GM21390 (cell line): Measurements from ENCODE around the gene DNAJC18.
A peak's percentile ranks its signal among the peaks of the same experiment; 100 is the strongest.
"Not testable (repeated sequence)": the region's sequence is repeated elsewhere in the genome, so short reads cannot be mapped to it uniquely, and the experiment has no call there.

Experiments used
- ATAC-seq: cut with Tn5 transposase; IDR thresholded peaks from one replicate; pipeline ENCODE4 v1.9.1; 2021; ENCODE audit not compliant: unreplicated experiment

The DNAJC18 gene

DNA sequence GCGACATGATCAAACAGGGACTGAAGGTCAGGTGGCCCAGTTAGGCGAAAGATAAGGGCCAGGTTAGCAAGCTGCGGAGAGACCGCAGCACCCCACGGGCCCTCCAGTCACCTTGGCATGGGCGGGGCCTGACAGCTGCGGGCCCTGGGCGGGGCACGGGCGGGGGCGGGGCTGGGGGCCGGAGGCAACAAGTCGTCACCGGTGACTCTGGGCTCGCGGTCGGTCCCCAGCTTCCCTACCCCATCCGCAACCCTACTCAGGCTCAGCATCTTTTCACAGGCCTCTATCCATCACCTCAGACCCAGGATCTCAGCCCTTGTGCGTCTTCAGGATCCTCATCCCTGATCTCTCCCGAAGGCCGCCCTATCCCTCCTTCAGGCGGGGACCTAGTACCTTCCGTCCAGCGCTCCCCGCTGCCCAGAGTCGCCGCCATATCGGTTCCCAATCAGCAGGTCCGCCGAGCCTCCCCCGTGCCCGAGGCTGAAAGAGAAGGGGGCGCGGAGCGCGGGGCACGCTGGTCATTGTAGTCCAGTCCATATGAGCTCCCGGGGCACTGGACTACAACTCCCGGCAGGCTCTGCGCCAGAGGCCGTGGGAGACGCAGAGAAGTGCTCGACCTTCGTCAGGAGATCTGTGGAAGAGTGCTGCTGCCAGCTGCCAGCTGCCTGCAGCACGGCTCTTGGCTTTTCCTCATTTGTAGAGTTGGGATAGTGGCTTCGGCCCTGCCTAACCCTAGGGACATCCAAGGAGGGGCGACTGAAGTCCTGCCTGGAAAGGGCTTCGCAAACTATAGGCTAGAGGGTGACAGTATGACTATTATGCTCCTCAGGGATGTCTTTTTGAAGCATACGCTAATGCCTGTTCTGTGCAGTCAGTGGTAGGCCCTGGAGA lies at the start of gene DNAJC18:
TSS of gene DNAJC18 (minus strand) at position 513 of the 891 bp plus-strand sequence. CDS start at position 433, 80 bp downstream.
- peak; percentile 96 for ATAC-seq

DNA sequence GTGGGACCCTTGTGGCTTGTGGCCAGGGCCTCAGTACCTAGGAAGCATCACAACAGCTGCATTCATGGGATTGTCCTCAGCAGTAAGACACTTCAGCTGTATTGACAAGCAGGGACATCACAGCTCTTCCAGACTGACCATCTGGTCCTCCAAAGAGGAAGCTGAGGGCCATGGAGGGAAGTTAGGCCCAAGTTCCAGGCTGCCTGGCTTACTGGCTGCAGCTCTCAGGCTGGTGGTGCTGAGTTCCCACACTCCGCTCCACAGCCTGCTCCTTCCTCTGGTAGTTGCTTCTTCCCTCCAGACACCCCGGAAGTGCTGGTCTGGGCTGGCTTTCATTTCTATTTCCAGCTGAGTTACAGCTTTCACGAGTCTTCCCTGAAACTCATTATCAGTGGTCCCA lies 48.9 kb upstream of the DNAJC18 start:
- no peak for ATAC-seq

DNA sequence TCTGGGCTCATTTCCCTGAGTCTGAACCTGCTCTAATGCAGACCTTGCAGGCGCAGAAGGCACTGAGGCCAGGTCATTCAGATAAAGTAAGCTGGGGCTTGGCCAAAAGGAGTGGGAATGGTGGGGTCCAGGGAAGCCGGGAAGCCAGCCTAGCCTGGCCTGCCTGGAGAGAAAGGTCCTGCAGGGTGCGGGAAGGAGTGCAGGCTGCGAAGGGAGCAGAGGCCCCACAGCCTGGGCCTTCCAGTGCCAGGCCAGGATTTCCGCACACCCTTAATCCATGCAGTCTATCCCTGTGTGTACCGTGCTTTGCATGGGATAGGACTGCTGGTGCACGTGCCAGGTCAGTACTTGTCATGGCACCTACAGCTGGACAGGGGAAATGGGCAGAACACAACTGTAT lies 46.9 kb upstream of the DNAJC18 start:
- no peak for ATAC-seq

DNA sequence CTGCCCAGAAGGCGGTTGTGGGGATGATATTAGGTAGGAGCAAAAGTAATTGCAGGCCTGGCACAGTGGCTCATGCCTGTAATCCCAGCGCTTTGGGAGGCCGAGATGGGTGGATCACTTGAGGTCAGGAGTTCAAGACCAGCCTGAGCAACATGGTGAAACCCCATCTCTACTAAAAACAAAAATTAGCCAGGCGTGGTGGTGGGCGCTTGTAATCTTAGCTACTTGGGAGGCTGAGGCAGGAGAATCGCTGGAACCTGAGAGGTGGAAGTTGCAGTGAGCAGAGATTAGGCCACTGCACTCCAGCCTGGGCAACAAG lies 43.5 kb upstream of the DNAJC18 start:
- not testable (repeated sequence) for ATAC-seq

DNA sequence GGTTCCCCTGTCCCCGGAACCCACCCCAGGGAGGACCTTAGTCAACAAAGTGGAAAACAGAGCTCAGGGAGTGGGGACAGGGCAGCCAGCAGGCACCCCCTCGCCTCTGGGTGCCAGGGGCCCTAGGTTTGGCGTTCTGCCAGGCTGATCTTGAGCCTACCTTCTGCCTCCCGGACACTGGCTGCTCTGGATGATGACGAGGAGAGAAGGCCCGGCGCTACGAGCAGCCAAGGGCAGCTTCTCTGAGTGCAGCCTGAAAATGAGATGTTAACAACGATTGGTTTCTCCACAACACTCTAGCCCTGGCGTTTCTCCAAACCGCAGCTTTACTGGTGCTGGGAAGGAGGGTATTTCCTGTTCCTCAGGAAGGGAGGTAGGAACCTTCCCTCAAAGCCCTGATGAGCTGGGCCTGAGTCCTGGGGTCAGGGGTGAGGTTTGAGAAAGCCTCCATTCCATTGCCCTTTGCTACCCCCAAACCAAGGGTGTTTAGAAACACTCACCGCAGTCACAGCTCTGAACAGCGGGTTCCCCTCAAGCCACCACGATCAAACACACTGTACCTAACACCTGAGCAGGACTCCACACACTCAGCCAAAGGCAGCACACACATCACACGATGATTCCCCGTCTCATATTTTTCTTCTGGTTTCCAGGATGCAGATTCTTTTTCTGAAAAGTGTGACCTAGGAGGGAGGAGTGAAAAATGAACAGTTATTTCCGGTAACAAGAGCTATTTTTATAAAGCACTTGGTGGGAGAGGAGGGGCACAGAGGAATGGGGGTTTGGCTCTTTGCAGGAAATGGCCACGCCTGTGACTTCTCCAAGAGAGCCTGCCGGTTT lies 42.9 kb upstream of the DNAJC18 start, which contains the start of gene STING1:
TSS of gene STING1 (minus strand) at position 709 of the 840 bp plus-strand sequence. CDS start 1,054 bp downstream, outside the sequence.
- ATAC-seq: peak; percentile 59

DNA sequence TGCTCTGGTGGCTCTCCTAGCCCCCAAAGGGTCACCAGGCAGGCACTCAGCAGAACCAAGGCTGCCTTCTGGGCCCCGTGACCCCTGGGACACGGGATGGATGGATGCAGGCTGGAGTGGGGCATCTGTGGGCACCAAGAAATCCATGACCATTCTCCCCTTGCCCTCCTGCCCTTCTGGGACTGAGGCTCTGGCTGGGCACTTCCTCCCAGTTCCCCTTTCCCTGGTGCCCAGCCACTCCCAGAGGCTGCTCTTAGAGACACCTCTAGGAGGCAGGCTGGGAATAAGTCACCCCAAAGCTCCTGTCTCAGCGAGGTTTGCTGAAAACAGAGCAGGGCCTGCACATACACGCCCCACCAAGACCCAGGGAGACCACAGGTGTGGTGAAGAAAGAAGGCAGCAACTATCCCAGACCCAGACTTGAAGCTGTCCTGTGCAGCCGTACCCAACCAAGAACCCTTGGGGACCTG lies 42.3 kb upstream of the DNAJC18 start:
- ATAC-seq: peak; percentile 31

DNA sequence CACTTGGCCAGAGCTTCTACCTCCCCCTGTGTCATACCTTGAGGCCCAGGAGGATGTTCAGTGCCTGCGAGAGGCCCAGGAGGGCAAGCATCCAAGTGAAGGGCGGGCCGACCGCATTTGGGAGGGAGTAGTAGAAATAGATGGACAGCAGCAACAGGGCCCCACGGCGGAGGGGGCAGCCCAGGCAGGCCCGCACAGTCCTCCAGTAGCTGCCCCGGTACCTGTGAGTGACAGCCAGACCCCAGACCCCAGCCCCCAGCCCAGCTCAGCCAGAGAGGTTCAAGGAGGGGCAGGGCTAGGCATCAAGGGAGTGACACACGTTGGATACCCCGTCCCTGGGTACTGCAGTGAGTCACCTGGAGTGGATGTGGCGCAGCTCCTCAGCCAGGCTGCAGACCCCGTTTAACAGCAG lies 41.8 kb upstream of the DNAJC18 start:
- no peak for ATAC-seq

DNA sequence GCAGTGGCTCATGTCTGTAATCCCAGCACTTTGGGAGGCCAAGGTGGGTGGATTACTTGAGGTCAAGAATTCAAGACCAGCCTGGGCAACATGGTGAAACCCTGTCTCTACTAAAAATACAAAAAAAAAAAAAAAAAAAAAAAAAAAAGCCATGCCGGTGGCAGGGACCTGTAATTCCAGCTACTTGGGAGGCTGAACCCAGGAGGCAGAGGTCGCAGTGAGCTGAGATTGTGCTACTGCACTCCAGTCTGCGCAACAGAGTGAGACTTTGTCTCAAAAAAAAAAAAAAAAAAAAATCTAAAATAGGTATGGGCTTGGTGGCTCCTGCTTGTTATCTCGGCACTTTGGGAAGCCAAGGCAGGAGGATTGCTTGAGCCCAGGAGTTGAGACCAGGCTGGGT lies 40.4 kb upstream of the DNAJC18 start:
- ATAC-seq: not testable (repeated sequence)

DNA sequence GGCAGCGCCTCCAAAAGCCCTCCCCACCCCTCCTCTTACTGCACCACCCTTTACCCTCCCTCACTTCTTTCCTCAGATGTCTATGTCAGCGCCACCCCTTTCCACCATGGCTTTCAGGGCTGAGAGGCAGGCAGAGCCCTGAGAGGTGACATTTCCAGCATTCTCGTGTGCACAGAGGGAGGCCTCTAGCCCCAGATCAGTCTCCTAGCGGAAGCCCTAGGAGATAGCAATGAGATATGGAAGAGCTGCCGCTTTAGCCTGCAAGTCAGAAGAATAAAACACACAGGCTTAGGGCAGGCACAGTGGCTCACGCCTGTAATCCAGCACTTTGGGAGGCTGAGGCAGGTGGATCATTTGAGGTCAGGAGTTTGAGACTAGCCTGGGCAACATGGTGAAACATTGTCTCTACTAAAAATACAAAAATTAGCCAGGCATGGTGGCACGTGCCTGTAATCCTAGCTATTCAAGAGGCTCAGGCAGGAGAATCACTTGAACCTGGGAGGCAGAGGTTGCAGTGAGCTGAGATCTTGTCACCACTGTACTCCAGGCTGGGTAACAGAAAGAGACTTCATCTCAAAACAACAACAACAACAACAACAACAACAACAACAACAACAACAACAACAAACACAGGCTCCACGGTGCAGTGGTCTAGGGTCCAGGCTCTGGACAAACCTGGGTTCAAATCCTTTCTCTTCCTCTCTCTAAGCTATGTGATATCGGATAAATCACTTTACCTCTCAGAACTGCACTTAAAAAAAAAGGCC lies 39.5 kb upstream of the DNAJC18 start:
- ATAC-seq: not testable (repeated sequence)

DNA sequence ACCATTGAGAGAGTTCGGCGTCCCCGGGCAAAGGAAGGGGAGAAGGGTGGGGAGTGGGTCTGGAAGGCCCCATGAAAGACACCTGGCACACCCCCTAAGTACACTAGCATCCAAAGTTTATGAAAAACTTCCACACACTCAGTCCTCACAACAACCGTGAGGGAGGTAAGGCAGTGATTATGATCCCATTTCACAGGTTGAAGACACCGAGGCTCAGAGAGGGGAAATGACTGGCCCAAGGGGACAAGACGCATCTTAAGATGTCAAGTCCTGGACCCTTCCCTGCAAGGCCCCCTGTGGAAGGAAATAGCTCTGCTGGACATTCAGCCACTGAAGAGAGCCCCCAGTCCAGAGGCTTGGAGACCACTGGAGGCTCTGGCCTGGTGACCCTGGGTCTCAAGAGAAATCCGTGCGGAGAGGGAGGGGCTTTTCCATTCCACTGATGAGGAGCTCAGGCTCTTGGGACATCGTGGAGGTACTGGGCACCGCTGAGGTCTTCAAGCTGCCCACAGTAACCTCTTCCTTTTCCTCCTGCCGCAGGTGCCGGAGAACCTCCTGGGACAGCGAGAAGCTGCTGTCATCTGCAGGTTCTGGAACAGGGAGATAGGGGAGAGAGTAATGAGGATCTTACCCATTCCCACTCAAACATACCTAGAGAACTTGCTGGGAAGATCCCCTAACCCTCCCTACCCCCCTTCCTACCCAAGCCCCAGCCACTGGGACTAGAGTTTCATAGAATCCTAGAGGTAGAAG lies 36.7 kb upstream of the DNAJC18 start:
- no peak for ATAC-seq

DNA sequence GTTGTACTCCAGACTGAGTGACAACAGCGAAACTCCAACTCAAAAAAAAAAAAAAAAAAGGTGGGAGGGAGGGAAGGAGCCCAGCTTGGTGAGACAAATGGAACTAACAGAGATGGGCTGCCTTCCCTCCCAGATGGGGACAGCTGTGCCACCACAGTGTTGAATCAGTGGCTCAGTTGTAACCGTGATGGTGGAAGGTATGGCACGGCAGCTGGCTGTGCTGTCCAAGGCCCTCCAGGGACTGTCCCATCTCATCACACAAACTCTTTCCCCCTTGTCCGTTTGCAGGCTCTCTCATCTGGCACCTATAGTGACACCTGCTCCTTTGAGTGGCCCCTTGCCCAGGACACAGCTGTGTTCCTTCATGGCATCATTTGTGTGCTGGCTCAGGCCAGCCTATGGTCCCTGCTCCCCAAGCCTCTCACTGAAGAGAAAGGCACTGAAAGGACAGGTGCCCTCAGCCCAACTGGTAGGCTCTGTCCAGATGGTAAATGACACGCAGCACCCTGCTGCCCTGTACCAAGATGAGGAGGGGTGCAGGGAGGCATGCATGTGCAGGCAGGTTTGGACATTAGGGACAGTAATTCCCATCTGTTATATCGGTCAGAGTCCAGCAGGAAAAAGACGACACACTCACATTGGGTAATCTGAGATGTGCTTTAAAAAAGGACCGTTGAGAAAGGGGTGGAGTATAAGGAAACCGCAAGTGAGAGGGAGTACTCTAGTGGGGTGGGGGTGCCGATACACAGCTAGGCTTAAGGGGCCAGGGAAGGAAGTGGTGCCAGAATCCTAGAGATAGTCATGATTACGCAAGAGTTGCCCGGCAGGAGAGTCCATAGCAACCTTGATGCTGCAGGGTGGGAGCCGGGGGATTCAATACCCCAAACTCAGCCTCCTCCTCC lies 35.8 kb upstream of the DNAJC18 start:
- no peak for ATAC-seq

DNA sequence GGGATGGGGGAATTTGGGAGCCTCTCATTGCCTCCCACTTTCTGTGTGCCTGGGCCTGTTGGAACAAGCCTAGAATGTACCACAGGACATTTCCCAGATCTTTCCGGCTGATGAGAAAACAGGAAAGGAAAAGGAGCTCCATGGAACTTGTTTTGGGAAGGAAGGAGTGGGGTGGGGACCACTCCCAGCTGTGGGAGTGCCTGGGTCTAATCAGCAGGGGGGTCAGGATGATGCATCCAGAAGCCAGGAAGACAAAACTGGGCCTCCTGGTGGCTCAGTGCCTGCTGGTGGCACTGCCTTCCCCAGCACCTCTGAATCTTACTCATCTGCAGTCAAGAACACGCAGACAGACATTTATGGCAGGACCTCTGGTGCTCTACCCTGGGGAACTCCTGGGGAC lies 34.2 kb upstream of the DNAJC18 start:
- no peak for ATAC-seq

DNA sequence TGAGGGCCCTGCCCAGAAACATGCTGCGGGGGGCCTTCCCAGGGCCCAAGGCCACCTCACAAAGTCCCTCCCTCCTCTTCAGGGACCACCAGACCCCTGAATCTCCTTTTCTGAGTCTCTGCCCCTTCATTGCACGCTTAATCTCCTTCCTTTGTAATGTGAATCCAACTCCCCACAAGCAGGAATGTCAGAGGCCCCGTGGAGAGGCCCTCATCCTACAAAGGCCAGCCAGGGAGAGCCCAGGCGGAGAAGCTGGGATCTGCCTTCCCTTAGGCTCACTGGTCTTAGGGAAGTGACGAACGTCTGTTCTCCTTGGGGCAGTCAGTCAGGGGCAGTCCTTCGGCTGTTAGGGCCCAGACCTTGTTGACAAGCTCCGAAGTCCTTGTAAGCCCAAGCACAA lies 33.8 kb upstream of the DNAJC18 start:
- no peak for ATAC-seq

DNA sequence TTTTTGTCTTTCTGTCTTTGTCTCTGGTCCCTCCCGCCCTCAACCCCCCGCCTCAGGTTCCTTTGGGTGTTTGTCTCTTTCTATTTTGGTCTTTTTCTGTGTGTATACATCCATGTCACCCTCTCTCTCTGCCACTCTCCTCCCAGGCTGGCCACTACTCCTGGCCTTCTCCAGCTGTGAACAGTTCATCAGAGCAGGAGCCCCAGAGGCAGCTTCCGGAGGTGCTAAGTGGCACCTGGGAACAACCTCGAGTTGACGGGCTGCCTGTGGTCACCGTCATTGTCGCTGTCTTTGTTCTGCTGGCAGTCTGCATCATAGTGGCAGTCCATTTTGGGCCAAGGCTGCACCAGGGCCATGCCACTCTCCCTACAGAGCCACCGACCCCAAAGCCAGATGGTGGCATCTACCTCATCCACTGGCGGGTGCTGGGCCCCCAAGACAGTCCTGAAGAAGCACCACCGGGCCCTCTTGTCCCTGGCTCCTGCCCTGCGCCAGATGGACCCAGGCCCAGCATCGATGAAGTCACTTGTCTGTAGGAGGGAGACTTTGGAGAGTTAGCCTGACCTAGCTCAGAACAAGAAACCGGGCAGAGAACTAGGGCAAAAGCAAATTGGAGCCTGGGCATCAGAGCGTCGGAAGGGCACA lies 33.2 kb upstream of the DNAJC18 start:
- no peak for ATAC-seq

DNA sequence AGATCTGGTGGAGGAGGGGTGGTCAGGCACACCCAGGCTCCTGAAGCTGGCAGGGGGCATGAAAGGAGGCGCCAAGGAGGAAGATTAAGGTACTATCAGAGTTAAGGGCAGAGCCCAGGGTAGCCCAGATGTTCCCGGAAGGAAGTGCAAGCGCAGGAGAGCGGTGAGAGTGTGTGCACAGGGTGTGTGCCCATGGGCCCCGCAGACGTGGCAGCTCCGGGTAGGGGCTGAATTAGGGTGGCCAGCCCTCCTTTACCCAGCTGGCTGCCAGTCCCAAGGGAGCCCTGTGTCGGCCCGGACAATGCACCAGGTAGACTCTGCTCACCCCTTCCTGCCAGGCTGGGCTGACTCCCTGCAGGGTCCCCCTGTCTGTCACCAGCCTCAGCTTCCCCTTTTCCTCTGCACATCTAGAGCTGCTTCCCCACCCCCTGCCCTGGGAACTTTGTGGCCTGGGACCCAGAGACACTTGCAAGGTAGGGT lies 31.5 kb upstream of the DNAJC18 start, which contains the start of gene SMIM33:
TSS of gene SMIM33 (plus strand) at position 184 of the 480 bp plus-strand sequence. CDS start at position 302, 118 bp downstream.
- ATAC-seq: no peak

DNA sequence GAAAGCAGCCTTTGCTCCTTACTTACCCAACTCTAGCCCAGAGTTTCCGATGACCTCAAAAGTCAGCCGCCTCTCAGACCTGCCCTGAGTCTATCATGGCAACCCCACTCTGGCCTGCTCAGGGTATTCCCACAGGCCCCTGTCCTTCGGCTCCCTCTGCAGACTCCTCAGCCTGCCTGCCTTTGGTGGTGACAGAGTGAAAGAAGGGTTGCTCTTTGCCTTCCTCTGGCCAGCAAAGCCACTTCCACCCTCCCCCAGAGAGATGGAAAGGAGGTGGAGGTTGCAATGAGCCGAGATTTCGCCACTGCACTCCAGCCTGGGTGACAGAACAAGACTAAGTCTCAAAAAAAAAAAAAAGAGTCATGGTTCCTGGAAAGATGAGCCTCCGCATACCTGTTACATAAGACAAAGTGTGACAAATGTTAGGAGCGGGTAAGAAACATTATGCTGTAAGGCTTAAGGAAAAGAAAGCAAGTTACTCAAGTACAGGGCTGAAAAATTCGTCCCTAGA lies 29.2 kb upstream of the DNAJC18 start:
- ATAC-seq: no peak

DNA sequence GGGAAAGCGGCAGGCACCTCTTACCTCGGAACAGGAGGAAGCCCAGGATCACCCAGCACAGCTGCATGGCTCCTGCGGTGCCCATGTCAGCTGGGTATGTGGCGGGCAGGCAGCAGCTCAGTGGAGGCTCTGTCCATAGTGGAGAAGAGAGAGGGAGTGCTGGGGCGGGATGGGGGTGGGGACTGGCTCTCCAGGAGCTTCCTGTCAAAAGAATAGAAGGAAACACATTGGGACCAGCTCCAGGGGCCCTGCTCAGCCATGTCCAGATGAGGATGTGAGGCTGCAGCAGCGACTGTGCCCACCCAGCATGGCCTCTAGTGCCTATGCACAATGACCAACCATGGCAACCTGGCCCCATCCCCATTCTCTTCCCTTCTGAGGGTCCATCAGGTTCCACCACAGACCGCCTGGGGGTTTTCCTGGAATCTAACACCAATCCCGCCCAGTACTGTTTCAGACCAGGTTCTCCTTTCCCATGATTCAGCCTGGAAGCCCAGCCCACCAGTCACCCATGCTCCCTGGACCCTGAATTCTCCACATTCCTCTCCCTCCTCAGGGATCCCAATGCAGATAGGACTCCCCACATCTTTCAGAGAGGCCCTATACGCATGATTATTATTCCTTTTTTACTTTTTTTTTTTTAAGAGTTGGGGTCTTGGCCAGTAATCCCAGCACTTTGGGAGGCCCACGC lies 23.4 kb upstream of the DNAJC18 start, which contains the start of gene ECSCR:
TSS of gene ECSCR (minus strand) at position 158 of the 691 bp plus-strand sequence. CDS start at position 85, 73 bp downstream.
- ATAC-seq: no peak
